ENCODE data around the gene GPR162. TPM values are rescaled to one million over a fixed set of nuclear protein-coding genes. Genes with fewer than 3 reads are reported as not detected.

The GPR162 gene
- total and polyA plus RNA-seq, 10 donors: 2.1 to 14.7 (median 4.9) TPM

DNA sequence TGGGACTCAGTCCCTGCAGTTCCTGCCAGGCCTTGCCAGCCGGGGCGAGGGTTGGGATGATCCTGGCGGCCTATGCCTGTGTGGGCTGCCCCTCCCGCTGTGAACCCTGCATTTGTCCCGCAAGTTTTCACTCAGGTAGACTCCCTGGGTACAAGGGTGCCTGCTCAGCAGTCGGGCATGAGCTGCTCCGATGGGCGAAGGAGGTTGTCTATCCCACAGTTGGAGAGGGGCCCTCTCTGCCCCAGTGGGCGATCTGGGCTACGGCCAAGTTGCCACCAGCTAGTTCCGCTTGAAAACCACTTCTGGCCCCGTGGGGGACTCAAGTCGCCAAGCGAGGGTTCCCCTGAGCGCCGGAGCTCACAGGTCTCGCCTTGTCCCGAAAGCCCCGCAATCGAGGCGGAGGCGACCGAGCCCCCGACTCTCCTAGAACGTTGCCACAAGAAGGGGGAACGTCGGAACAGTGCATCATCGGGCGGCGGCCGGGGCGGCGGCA lies 45.3 kb downstream of the GPR162 start:
- DNase-seq: peak; percentile 97
- TF ChIP-seq POLR2AphosphoS5 (IDR thresholded peaks at IDR 0.05): no peak
- TF ChIP-seq POLR2A (IDR thresholded peaks at IDR 0.05): no peak
- TF ChIP-seq CTCF (IDR thresholded peaks at IDR 0.05 in 8 of 11, conservative IDR thresholded peaks at IDR 0.05 in 3 of 11): peak in 2 of 11 experiments; percentile 6 to 13
- intact Hi-C loops (cut with DNase I; ENCODE audit: low total_unique reads): loop anchor here (10.0 kb wide), 1 partner anchor 98 kb away; no protein-coding TSS in a partner anchor

DNA sequence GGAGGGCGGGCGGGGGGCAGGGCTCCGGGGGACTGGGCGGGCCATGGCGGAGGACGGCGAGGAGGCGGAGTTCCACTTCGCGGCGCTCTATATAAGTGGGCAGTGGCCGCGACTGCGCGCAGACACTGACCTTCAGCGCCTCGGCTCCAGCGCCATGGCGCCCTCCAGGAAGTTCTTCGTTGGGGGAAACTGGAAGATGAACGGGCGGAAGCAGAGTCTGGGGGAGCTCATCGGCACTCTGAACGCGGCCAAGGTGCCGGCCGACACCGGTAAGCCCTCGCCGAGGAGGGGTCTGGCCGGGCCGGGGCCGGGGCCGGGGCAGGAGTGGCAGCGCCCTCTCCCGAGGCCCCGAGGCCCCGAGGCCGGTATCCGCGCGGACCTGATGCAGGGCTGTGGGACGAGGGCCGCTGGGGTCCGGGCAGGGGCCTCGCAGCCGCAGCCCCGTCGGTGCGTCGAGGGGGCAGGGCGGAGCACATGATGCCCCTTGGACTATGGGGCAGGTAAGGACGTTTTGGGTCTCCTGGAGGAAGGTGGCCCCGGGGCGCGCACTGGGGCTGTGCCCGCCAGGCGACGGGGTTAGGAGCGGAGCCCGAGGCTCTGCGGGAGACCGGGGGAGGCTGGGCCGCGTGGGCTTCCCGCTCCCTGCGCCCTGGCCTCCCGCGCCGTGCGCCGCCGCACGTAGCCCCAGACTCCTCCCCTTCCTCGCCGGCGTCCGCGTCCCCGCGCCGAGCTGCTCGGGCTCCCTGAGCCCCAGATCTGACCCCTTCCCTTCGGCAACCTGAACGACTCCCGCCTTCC lies 46.0 kb downstream of the GPR162 start, which contains the start of gene TPI1:
TSS of gene TPI1 (plus strand) at position 119 of the 798 bp plus-strand sequence. CDS start at position 155, 36 bp downstream.
- TF ChIP-seq POLR2AphosphoS5 (IDR thresholded peaks at IDR 0.05) (peak; percentile 99 to 100 (median 99)), CTCF (IDR thresholded peaks at IDR 0.05 in 8 of 11, conservative IDR thresholded peaks at IDR 0.05 in 3 of 11) (peak in 1 of 11 experiments; percentile 2), POLR2A (IDR thresholded peaks at IDR 0.05) (peak; percentile 87 to 97 (median 94))
- Histone ChIP-seq H3K4me3 (peak within 1 kb of the TSS; percentile 89 to 100 (median 99)), H3K27me3 (replicated peaks in 1 of 7) (no peaks in the 10 kb centered on the region), H3K36me3 (peaks cover 0 to 66% (median 51%) of the 10 kb centered on the region in 6 donors), H3K9me3 (no peaks in the 10 kb centered on the region), H3K4me1 (peaks cover 31 to 61% (median 53%) of the 10 kb centered on the region in 6 donors), H3K27ac (peak within 1 kb of the TSS; percentile 89 to 99 (median 98))
- 0 to 1% (median 1%) methylated on average over 45 to 86 of the region's 86 CpGs for WGBS, 5 donors
- intact Hi-C loops (cut with DNase I; ENCODE audit: low total_unique reads): loop anchor here (10.0 kb wide), 1 partner anchor 97 kb away; no protein-coding TSS in a partner anchor
- peak; percentile 92 for DNase-seq

More for the DNA sequence above, 45.3 kb downstream of the GPR162 start:
- Histone ChIP-seq H3K36me3 (peaks cover 0 to 73% (median 56%) of the 10 kb centered on the region in 6 donors), H3K4me1 (peaks cover 27 to 55% (median 47%) of the 10 kb centered on the region in 6 donors), H3K27me3 (replicated peaks in 1 of 7) (no peaks in the 10 kb centered on the region), H3K27ac (peak overlapping the region; percentile 89 to 99 (median 98)), H3K9me3 (no peaks in the 10 kb centered on the region), H3K4me3 (peak overlapping the region; percentile 89 to 100 (median 99))
- 1 to 7% (median 3%) methylated on average over 20 to 33 of the region's 33 CpGs for WGBS, 5 donors

DNA sequence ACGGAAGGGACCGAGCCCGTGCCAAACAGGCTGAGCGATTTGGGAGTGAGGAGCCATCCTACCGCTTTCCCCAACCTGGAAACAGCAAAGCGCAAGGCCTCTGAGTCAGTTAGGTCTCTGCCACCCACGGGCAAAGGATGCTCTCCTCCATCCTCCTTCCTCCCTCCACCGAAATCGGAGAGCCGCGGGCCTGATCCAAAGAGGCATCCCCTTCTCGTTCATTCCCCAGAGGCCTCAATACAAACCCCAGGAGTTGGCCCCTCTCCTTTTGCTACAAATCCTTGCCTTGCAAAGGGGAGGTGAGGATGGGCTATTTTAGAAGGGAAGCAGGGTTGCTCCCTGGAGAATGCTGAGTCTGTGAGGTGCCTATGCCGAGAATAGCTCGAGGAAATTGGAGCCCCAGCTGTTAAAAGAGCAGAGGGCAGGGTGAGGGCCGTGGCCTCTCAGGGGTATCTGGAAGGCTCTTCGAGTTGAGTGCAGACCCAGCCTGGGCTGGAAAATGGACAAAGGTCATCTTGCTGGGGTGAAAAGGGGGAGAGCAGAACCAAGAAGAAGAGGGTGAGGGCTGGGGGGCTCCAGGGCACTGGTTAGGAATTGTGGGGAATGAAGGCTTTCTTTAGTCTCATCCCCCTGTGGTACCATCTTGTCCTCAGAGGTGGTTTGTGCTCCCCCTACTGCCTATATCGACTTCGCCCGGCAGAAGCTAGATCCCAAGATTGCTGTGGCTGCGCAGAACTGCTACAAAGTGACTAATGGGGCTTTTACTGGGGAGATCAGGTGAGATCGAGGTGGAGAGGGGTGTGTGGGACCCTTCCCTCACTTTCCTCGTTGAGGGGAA lies 46.8 kb downstream of the GPR162 start:
- Histone ChIP-seq H3K36me3 (peaks cover 0 to 58% (median 44%) of the 10 kb centered on the region in 6 donors), H3K4me3 (peak overlapping the region; percentile 89 to 100 (median 99)), H3K27ac (peak overlapping the region; percentile 89 to 99 (median 98)), H3K27me3 (replicated peaks in 1 of 7) (no peaks in the 10 kb centered on the region), H3K9me3 (no peaks in the 10 kb centered on the region), H3K4me1 (peaks cover 31 to 68% (median 55%) of the 10 kb centered on the region in 6 donors)
- intact Hi-C loops (cut with DNase I; ENCODE audit: low total_unique reads): loop anchor here (10.0 kb wide), 1 partner anchor 96 kb away; no protein-coding TSS in a partner anchor
- DNase-seq: no peak
- TF ChIP-seq POLR2AphosphoS5 (IDR thresholded peaks at IDR 0.05) (no peak), POLR2A (IDR thresholded peaks at IDR 0.05) (no peak), CTCF (IDR thresholded peaks at IDR 0.05 in 8 of 11, conservative IDR thresholded peaks at IDR 0.05 in 3 of 11) (no peak)
- 6 to 15% (median 14%) methylated on average over 21 to 22 of the region's 22 CpGs for WGBS, 5 donors
